ENCODE measurements around the gene TRIOBP. TPM values are rescaled to one million over a fixed set of nuclear protein-coding genes. Genes with fewer than 3 reads are reported as not detected.

The TRIOBP gene
- total and polyA plus RNA-seq, 2 of the 13 experiments (the other 11 are each of a cell fraction or from before 2014, with no cell fraction given), result 6.1 to 15.4 TPM

GRCh38 chr22:37784829-37785495 is 88.1 kb downstream of the TRIOBP start (continued):
- TF ChIP-seq THAP9 (CRISPR knock-in tag; IDR thresholded peaks at IDR 0.05; ENCODE audit: borderline replicate concordance) (no peak), ZNF280B (CRISPR knock-in tag; IDR thresholded peaks at IDR 0.05; ENCODE audit: borderline replicate concordance) (no peak), TSC22D2 (CRISPR knock-in tag; IDR thresholded peaks at IDR 0.05; ENCODE audit: borderline replicate concordance) (no peak), PAXIP1 (CRISPR knock-in tag; conservative IDR thresholded peaks at IDR 0.05) (no peak), PBX2 (CRISPR knock-in tag; IDR thresholded peaks at IDR 0.05) (no peak), ELF4 (CRISPR knock-in tag; IDR thresholded peaks at IDR 0.05; ENCODE audit: borderline replicate concordance) (no peak), ELF3 (CRISPR knock-in tag; IDR thresholded peaks at IDR 0.05) (no peak), KDM2A (CRISPR knock-in tag; IDR thresholded peaks at IDR 0.05; ENCODE audit: borderline replicate concordance, low read depth) (0 out of 2 replicates have a peak, but pooled peaks have one; percentile 40), ATF6 (CRISPR knock-in tag; conservative IDR thresholded peaks at IDR 0.05) (no peak), PBX3 (CRISPR knock-in tag; IDR thresholded peaks at IDR 0.05; ENCODE audit: borderline replicate concordance) (no peak), ZFYVE20 (CRISPR knock-in tag; IDR thresholded peaks at IDR 0.05; ENCODE audit: borderline replicate concordance, low read depth) (no peak), NR2F1 (CRISPR knock-in tag; IDR thresholded peaks at IDR 0.05) (no peak), ZNF3 (CRISPR knock-in tag; IDR thresholded peaks at IDR 0.05) (no peak)
